GM18870 (cell line): ENCODE measurements around the gene SHISAL2A.

Experiments
- ATAC-seq: cut with Tn5 transposase; IDR thresholded peaks from one replicate; pipeline ENCODE4 v1.9.1; 2021; ENCODE audit warnings: moderate library complexity; ENCODE audit not compliant: unreplicated experiment

The SHISAL2A gene

DNA sequence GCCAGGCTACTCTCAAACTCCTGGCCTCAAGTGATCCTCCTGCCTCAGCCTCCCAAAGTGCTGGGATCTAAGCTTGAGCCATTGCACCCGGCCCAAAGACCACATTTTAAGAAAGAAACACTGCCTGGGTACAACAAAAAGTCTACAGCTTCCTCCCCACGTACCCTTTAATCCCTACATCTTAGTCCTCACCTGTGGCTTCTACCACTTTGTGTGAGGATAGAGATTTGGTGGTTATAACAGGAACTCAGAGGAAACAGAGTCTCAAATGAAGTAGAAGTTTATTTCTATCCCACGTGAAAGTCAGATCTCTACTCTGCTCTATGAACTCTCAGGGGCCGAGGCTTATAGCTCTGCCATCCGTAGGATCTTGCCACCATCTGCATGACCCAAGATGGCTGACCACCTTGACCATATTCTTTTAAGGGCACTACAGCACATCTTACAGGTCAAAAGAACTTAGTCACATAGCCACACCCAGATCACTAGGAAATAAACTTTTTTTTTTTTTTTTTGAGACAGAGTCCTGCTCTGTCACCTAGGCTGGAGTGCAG is 17.4 kb upstream of the SHISAL2A start:
- no peak for ATAC-seq

DNA sequence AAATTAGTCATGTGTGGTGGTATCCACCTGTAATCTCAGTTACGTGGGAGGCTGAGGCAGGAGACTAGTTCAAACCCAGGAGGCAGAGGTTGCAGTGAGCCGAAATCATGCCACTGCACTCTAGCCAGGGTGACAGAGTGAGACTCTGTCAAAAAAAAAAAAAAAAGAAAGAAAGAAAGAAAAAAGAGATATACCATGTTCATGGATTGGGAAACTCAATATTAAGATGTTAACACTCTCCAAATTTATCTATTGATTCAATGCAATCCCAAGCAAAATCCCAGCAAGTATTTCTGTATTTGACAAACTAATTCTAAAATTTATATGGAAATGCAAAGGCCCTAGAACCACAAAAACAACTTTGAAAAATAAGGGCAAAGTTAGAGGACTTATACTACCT is 11.0 kb upstream of the SHISAL2A start:
- no peak for ATAC-seq

DNA sequence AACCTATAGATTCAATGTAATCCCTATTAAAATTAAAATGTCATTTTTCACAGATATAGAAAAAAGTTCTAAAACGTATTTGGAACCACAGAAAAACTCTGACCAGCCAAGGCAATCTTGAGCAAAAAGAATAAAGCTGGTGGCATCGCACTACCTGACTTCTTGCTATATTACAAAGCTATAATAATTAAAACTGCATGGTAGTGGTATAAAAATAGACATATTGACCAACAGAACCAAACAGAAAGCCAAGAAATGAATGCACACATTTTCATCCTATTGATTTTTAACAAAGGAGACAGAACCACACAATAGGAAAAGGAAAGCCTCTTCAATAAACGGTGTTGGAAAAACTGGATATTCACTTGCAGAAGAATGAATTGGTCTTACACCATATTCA is 9.2 kb upstream of the SHISAL2A start:
- ATAC-seq, result no peak

DNA sequence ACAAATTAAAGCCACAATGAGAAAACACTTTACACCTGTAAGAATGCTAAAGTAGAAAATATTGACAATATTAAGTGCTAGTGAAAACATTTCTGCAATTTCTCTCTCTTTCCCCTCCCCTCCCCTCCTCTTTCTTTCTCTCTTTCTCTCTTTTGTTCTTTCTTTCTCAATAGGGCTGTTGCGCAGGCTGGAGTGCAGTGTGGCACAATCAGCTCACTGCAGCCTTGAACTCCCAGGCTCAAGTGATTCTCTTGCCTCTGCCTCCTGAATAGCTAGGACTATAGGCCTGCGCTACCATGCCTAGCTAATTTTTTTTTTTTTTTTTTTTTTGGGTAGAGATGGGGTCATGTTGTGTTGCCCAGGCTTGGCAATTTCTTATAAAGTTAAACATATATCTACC is 5.9 kb upstream of the SHISAL2A start:
- no peak for ATAC-seq

DNA sequence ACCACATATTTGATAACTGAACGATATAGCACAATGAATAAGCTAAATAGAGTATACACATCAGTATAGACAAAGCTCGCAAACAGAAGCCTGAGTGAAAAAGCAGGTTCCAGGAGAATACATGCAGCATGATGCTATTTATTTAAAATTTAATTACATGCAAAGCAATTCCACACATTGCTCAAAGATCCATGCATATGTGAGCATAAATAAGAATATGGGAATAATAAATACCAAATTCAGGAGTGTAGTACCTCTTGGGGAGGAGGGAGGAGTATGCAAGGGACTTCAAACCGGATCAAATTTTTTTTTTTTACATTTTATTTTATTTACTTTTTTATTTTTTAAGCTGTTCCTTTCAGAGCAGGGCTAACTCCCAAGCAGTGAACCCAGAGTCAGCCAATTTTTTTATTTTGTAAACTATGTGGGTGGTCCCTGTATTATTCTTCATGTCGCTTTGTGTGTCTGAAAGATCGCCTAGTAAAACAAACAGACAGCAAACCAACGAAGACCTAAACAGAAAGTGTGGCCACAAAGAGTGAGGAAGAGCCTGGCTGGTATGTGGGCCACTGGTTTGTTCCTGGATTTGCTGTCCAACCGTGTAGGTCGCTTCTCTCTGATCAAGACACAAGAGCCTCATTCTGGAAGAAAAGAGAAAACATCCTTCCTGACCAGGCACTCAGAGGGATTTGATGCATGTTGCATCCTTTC is 4.2 kb upstream of the SHISAL2A start:
- no peak for ATAC-seq

DNA sequence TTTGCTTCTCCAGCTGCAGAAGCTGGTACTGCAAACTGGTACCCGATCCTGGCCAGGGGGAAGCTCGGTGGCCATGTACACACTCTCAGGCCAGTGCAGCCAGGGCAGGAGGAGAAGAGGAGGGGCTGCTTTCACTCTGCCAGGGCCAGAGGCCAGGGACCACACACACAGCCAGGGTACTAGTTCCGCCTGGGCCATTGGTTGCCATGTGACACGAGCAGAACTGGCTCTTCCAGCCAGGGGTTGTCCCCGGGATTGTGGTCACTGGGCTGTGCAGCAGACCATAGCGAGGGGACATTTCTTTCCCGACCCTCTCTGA is 3.7 kb upstream of the SHISAL2A start:
- no peak for ATAC-seq

DNA sequence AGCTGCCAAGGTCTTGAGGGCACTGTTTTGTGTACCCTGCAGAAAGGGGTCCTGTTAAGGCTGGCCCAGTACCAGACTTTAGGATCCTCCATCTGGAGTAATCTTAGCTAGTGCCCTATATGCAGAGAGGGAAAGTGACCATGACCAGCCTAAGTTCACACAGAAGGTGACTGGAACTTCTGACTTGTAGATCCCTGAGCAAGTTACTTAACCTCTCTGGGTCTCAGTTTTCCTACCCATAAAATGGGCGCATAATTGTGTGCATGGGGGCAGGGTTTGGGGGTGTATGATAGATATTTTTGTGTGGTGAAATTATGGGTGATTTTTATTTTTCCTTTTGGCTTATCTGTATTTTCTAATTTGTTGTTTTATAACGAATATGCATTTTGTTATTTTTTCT is 3.3 kb upstream of the SHISAL2A start:
- no peak for ATAC-seq

DNA sequence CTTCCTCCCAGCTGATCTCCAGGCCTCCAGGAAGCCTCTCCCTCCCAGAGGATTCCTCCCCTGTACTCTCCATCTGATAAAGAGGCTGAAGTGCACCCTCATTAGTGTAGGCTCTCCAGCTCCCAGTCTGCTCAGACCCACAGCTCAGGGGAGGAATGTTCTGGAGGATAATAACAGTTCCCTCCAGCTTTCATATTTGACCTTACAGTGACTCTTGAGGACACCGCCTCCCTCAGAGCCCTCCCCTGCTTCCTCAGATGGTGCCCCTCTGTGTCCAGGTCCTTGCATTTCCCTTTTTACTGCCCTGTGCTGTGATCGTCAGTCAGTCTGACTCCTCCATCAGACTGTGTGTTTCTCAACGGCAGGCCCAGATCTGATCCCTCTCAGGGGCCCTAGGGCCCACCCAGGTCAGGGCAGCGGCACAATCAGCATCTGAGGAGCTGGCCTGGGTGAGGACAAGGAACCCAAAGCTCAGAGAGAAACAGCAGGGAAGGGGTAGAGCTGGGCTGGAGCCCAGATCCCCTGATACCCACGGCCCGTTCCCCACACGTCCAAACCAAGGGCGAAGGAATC is 1.1 kb upstream of the SHISAL2A start:
- no peak for ATAC-seq

DNA sequence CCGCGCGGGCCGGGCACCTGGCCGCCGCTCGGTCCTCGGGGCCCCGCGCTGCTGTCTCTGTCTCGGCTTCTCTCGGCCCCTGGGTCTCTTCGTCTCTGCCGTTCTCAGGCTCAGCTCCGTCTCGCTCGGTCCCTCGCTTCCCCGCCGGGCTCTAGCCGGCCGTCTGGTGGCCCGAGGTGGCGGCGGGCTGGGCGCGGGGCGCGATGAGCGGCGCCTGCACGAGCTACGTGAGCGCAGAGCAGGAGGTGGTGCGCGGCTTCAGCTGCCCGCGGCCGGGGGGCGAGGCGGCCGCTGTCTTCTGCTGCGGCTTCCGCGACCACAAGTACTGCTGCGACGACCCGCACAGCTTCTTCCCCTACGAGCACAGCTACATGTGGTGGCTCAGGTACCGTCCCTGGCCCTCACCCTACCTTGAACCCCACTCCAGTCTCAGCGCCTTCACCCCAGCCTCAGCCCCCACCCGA is 355 bp downstream of the SHISAL2A start:
- no peak for ATAC-seq

DNA sequence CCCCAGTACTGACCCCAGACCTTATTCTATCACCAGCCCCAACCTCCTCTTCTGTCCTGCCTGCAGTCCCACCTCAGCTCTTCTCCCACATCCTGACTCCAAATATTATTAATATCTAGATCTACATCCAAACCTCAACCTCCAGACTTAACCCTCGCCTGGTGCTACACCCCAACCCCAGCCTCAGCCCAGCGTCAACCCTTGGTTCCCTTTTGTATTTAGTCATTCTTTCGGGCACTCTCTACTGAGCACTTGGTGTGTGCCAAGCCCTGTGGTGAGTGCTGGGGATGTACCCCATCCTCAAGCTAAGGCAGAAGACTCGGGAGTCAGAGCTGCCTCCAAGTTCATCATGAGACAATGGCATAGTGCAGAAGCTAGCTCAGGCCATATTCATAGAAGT is 1.1 kb downstream of the SHISAL2A start:
- no peak for ATAC-seq

DNA sequence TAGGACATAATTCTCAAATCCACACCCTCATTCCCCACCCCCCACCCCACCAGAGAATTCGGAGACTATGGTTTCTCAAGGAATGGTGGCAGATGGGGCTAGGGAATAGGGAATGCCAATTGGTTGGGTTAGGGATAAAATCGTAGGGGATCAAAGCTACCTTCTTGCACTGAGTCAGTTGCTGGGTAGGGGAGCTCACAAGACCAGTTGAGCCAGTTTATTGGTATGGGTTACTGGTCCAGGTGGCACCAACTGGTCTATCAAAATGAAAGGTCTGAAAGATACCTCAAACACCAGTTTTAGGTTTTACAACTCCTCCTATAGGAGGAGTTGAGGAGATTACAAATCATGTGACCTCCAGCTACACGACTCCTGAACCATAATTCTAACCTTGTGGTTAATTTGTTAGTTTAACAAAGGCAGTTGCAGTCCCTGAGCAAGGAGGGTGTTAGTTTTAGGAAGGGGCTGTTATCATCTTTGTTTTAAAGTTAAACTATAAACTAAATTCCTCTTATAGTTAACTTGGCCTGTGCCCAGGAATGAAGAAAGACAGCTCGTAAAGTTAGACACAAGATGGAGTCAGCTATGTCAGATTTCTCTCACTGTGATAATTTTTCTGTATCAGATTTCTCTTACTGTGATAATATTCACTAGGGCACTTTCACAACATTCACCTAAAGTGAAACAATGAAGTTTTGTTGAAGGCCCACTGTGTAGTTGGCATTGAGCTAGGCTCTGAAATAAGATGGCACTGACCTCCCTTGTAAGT is 2.5 kb downstream of the SHISAL2A start:
- no peak for ATAC-seq

DNA sequence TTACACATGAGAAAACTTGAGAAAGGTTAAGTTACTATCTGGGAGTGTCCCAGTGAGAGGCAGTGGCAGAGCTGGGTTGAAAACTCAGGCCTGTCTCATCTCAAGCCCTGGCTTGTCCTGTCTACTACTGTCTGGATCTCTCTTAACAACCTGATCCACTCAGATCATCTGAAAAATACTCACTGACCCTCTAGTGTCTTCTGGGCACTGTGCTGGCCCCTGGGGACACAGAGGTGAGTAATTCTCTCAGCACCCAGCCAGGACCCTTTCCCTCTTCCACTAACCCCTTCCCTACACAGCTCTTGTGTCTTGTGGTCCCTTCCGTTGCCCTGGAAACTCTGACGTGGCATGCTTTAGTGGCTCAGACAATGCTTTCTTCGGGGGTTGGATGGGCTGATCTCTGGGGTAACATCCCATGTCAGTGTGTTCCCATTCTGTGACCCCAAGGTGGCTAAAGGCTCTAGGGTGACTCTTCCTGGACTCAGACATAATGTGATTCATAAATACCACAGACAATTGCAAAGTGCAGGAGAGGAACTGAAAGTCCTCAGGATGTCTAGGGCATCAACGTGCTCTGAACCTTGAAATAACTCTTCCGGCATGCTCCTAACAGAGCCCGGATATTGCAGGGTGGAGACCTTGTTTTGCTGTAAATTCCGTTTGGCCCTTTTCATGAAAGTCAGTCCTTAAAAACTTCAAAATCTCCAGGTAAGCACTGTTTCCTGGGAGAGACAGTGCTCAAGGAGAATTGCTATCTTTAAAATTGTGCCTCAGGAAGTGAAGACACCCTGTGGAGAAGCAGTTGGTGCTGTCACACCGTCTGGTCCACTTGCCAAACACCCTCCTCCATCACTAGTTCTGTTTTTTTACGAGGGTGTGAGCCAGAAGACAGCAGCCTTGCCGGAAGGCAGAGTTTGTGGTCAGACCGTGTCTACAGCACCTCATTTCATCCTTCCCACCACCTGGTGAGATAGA is 4.0 kb downstream of the SHISAL2A start:
- peak; percentile 69 for ATAC-seq

DNA sequence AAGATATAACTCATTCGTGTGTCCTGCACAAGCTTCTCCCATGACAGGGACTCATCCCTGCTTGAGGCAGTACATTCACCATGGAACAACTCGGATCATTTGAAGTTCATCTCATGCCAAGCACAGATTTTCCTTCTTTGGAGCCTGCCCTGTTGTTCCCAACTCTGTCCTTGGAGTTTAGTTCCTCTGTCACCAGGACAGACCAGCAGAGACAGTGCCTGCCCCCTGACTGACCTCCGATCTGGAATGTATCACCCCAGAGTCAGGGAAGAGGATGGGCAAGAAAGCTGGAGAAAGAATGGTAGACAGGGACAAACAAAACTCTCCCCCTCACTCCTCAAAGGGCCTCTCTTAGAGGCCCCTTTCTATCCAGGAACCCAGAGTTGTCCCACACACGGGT is 5.0 kb downstream of the SHISAL2A start:
- ATAC-seq, result no peak

DNA sequence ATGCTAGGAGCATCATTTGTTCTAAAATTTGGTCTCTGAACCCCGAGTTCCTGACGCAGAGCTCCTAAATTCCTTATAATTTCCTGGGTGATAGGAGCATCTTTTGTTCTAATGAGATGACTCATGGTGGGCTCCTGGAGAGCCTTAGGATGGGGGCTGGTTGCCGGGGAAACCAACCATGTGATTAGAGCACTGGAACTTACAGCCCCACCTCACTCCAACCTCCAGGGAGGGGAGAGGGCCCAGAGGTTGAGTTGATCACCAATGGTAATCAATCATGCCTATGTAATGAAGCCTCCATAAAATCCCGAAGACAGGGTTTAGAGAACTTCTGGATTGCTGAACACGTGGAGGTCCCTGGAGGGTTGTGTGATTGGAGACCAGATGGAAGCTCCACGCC is 7.7 kb downstream of the SHISAL2A start:
- no peak for ATAC-seq

DNA sequence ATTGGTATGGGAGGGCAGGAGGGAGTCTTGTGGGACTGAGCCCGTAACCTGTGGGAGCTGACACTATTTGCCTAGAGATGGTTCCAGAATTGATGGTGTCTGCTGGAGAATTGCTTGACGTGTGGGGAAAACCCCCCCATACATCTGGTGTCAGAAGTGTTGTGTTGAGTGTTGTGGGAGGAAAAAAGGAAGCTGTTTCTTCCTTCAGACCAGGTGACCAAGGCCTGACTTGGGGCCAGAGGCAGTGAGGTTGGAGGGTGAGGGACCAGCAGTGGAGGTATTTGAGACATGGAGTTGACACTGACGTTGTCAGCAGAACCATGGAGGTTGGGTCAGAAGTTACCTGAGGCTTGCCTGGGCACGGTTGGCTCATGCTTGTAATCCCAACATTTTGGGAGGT is 8.3 kb downstream of the SHISAL2A start:
- no peak for ATAC-seq

DNA sequence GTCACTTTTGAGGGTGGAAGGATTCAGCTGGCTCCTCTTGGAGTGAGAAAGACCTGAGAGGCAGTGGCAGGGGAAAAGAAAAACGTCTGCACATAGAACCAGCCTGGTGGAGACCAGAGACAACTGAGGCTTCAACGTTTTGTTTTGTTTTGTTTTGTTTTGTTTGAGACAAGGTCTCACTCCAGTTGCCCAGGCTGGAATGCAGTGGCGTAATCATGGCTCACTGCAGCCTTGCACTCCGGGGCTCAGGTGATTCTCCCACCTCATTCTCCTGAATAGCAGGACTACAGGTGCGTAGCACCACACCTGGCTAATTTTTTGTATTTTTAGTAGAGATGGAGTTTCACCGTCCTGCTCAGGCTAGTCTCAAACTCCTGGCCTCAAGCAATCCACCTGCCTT is 12.3 kb downstream of the SHISAL2A start:
- ATAC-seq, result no peak

DNA sequence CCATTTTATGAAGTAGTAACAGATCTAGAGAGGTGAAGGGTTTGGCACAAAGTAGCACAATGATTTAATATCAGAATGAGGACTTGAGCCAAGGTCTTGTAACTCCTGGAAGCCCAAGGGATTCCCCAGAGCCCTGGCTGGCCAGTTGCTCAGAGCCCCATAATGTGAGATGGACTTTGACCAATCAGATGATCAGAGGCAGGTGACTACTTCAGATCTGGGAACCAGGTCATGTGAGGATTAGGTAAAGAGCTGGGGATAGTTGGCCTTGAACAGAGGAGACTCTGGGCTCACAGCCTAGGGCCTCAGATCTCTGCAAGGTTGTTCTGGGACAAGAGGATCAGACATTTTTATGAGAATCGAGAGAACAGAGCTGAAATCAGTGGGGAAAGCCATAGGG is 18.9 kb downstream of the SHISAL2A start:
- no peak for ATAC-seq

DNA sequence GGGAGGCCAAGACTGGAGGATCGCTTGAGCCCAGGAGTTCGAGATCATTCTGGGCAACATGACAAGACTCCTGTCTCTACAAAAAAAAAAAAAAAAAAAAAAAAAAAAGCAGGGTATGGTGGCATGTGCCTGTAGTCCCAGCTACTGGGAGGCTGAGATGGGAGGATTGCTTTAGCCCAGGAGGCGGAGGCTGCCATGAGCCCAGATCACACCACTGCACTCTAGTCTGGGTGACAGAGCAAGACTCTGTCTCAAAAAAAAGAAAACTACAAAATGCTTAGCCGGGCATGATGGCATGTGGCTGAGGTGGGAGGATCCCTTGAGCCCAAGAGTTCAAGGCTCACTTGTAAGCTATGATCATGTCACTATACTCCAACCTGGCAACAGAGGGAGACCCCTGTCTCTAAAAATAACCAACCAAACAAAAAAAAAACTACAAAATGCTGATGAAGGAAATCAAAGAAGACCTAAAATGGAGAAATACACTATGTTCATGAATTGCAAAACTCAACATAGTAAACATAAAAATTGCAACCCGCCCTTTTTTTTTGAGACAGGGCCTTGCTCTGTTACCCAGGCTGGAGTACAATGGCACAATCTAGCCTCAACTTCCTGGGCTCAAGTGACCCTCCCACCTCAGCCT is 20.4 kb downstream of the SHISAL2A start:
- ATAC-seq, result no peak

DNA sequence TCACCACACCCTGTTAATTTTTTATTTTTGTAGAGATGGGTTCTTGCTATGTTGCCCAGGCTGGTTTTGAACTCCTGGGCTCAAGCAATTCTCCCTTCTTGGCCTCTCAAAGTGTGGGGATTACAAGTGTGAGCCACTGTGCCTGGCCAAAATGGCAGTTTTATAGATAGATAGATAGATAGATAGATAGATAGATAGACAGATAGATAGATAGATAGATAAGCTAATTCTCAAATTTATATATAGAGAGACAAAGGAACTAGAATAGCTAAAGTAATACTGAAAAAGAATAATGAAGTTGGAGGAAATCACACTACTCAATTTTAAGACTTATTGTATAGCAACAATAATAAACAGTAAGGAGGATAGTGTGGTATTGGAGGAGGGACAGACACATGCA is 21.1 kb downstream of the SHISAL2A start:
- ATAC-seq, result no peak

DNA sequence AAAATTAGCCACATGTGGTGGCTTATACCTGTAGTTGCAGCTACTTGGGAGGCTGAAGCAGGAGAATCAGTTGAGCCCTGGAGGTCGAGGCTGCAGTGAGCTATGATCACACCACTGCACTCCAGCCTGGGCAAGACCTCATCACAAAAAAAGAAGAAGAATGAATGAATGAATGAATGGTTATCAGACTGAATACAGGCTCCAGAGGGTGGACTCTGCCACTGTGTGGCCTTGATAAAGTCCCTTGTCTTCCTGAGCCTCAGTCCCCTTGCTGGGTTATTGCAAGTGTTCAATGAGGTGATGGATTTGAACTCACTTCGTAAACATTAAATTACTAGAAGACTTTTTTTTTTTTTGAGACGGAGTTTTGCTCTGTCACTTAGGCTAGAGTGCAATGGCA is 24.7 kb downstream of the SHISAL2A start:
- no peak for ATAC-seq
